ENCODE results near the gene OXGR1. TPM values are rescaled to one million over a fixed set of nuclear protein-coding genes. Genes with fewer than 3 reads are reported as not detected.

The OXGR1 gene
- total and polyA plus RNA-seq, 2 of the 8 experiments (the other 6 are each of a cell fraction or from before 2014, with no cell fraction given): 0.34 to 1.8 TPM

- TF ChIP-seq HDAC2 (IDR thresholded peaks at IDR 0.05; ENCODE audit: borderline replicate concordance in 1 of 2, low read depth in 2 of 2, low read length in 2 of 2): no peak
- TF ChIP-seq BCL11A (IDR thresholded peaks at IDR 0.05; ENCODE audit: low read depth in 2 of 2, low read length in 2 of 2): no peak
- TF ChIP-seq RBBP5 (IDR thresholded peaks at IDR 0.05; ENCODE audit: borderline replicate concordance, low read depth, low read length): no peak
- TF ChIP-seq JUND (IDR thresholded peaks at IDR 0.05; ENCODE audit: low read length): no peak
Observed at GRCh38 chr13:96988441-96988840, 5.8 kb downstream of the OXGR1 start (continued).
